Upper lobe of right lung (tissue), 1 donor: ENCODE results near the gene ZNF234. TPM values are rescaled to one million over a fixed set of nuclear protein-coding genes. Genes with fewer than 3 reads are reported as not detected.
A peak's percentile ranks its signal among the peaks of the same experiment; 100 is the strongest.

Experiments
- ATAC-seq: fragments of 200-7000 bp; cut with Tn5 transposase; one replicate; pipeline ENCODE4 v1.9.1; 2020; ENCODE audit warnings: mild to moderate bottlenecking, moderate library complexity
- DNase-seq: peaks from one replicate; pipeline ENCODE4 v3.0.0-alpha.2; 2020
- H3K27ac ChIP-seq: fragments of 200-600 bp; one replicate; pipeline ENCODE4 v1.8.0; 2022
- H3K27me3 ChIP-seq: fragments of 200-600 bp; one replicate; pipeline ENCODE4 v1.8.0; 2022; ENCODE audit warnings: mild to moderate bottlenecking
- H3K36me3 ChIP-seq: fragments of 200-600 bp; one replicate; pipeline ENCODE4 v1.8.0; 2022
- H3K4me1 ChIP-seq: fragments of 200-600 bp; one replicate; pipeline ENCODE4 v1.8.0; 2022
- H3K4me3 ChIP-seq: fragments of 200-600 bp; one replicate; pipeline ENCODE4 v1.8.0; 2022; ENCODE audit warnings: mild to moderate bottlenecking
- H3K9me3 ChIP-seq: fragments of 200-600 bp; one replicate; pipeline ENCODE4 v1.8.0; 2022
- CTCF ChIP-seq: fragments of 200-600 bp; IDR thresholded peaks from one replicate; pipeline ENCODE4 v1.8.0; 2022; ENCODE audit warnings: antibody characterized with exemption
- intact Hi-C: fragments of 100-400 bp; cut with DNase I; formaldehyde crosslinking; loops from one replicate; pipeline ENCODE4 v1.11.0; 2022
- total RNA-seq: library from RNA; stranded (reverse); fragmentation: NEBNext Ultra II Directional; extraction: Animal tissue kit (Norgen Biotek cat#: 25700); gene quantifications from one replicate; pipeline ENCODE4 v1.2.1, GENCODE V29; 2021
- donor health status: DM: no; HTN: yes; CAD: no; lungs with severe emphysema.

ZNF234 gene
- total RNA-seq, 1 donor from 2014 or later, result 10.4 TPM

DNA sequence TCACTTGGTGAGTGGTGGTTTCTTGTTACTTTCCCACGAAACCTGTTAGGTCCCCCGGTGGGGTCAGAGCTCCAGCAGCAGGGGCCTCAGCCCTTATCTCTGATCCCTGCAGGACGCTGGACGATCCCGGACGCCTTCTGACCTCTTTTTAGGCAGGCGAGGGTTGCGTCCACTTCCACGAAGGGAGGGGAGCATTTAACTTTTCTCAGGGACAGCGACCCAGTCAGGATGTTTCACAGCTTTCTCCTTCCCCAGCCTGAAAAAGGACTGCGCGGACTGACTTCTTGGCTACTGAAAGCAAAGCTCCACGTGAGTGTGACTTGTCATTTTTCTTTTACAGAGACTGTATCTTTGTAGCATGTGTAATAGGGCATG is 692 bp downstream of the ZNF234 start:
- H3K27me3 ChIP-seq, result no peaks in the 10 kb centered on the region
- peaks cover 15% of the 10 kb centered on the region for H3K4me1 ChIP-seq
- no peak for DNase-seq
- peak overlapping the region; percentile 98 for H3K4me3 ChIP-seq
- peak; percentile 17 for ATAC-seq
- H3K9me3 ChIP-seq, result no peaks in the 10 kb centered on the region
- H3K36me3 ChIP-seq, result peaks cover 20% of the 10 kb centered on the region
- peak overlapping the region; percentile 83 for H3K27ac ChIP-seq
- intact Hi-C loops, result no loop called here
- no peak for TF ChIP-seq CTCF

GRCh38 chr19:44149776-44150175 is 8.4 kb downstream of the ZNF234 start:
- no peak for TF ChIP-seq CTCF
- Histone ChIP-seq H3K9me3 (peaks cover 20% of the 10 kb centered on the region), H3K4me1 (no peaks in the 10 kb centered on the region), H3K27me3 (no peaks in the 10 kb centered on the region), H3K27ac (no peak overlapping the region), H3K36me3 (peaks cover 68% of the 10 kb centered on the region), H3K4me3 (no peak overlapping the region)
- ATAC-seq, result no peak
- intact Hi-C loops, result no loop called here
- DNase-seq, result no peak

DNA sequence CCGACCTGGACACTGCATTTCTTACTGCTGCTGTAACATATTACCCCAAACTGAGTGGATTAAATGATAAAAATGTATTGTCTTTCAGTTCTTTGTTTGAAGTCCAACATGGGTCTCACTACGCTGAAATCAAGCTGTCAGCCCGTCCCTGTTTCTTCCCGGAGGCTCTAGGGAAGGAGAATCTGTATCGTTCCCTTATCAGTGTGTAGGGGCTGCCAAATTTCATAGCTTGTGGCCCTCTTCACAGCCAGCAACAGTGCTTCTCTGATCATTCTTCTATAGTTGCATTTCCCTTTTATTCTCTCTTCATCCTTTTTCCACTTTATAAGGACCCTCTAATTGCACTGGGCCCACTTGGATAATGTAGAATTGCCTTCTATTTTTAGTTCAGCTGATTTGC is 10.1 kb downstream of the ZNF234 start:
- Histone ChIP-seq H3K4me1 (no peaks in the 10 kb centered on the region), H3K27ac (no peak overlapping the region), H3K36me3 (peaks cover 61% of the 10 kb centered on the region), H3K27me3 (no peaks in the 10 kb centered on the region), H3K4me3 (no peak overlapping the region), H3K9me3 (peaks cover 37% of the 10 kb centered on the region)
- no peak for DNase-seq
- no peak for ATAC-seq
- intact Hi-C loops, result no loop called here
- no peak for TF ChIP-seq CTCF

DNA sequence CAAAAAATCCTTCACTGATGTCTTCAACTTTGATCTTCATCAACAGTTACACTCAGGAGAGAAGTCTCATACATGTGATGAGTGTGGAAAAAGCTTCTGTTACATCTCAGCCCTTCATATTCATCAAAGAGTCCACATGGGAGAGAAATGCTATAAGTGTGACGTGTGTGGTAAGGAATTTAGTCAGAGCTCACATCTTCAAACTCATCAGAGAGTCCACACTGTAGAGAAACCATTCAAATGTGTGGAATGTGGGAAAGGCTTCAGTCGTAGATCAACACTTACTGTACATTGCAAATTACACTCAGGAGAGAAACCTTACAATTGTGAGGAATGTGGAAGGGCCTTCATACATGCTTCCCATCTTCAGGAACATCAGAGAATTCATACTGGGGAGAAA is 15.1 kb downstream of the ZNF234 start:
- no peak for TF ChIP-seq CTCF
- Histone ChIP-seq H3K4me1 (no peaks in the 10 kb centered on the region), H3K4me3 (no peak overlapping the region), H3K9me3 (peaks cover 81% of the 10 kb centered on the region), H3K27me3 (no peaks in the 10 kb centered on the region), H3K27ac (no peak overlapping the region), H3K36me3 (peaks cover 34% of the 10 kb centered on the region)
- DNase-seq, result no peak
- no peak for ATAC-seq
- intact Hi-C loops, result no loop called here

DNA sequence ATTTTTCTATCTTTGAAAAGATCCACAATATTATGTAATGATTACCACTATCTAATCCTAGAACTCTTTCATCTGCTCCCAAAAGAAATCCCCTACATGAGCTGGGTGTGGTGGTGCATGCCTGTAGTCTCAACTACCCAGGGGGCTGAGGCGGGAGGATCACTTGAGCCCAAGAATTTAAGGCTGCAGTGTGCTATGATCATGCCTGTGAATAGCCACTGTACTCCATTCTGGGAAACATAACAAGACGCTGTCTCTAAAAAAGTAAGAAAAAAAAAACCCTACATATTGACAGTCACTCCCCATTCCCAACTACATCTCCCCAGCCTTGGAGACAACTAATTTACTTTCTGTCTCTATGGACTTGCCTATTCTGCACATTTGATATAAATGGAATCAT is 22.4 kb downstream of the ZNF234 start:
- TF ChIP-seq CTCF, result no peak
- H3K27me3 ChIP-seq, result no peaks in the 10 kb centered on the region
- ATAC-seq (no peak), DNase-seq (no peak)
- H3K9me3 ChIP-seq, result peaks cover 36% of the 10 kb centered on the region
- intact Hi-C loops, result no loop called here
- H3K27ac ChIP-seq, result no peak overlapping the region
- peaks cover 8% of the 10 kb centered on the region for H3K4me1 ChIP-seq
- H3K36me3 ChIP-seq, result peaks cover 6% of the 10 kb centered on the region
- no peak overlapping the region for H3K4me3 ChIP-seq

DNA sequence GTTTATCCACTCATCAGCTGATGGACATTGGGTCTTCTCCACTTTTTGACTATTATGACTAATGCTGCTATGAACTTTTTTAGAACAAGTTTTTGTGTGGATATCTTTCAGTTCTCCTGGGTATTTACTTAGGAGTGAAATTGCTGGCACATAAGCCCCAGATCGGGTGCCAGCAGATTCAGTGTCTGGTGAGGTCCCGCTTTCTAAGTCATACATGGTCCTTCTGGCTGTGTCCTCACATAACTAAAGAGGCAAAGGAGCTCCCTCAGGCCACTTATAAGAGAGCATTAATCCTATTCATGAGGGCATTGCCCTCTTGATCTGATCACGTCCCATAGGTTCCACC is 22.9 kb downstream of the ZNF234 start:
- DNase-seq (no peak), ATAC-seq (no peak)
- Histone ChIP-seq H3K4me3 (peak overlapping the region; percentile 77), H3K4me1 (peaks cover 8% of the 10 kb centered on the region), H3K9me3 (peaks cover 30% of the 10 kb centered on the region), H3K36me3 (peaks cover 10% of the 10 kb centered on the region), H3K27ac (peak overlapping the region; percentile 86), H3K27me3 (no peaks in the 10 kb centered on the region)
- intact Hi-C loops, result no loop called here
- no peak for TF ChIP-seq CTCF
